Central memory CD8-positive, alpha-beta T cell (primary cell): ENCODE measurements around the gene GNG12.
"Not testable (repeated sequence)": the region's sequence is repeated elsewhere in the genome, so short reads cannot be mapped to it uniquely, and the experiment has no call there.

Source experiments
- ATAC-seq: fragments of 150-1000 bp; cut with Tn5 transposase; replicated peaks from 2 replicates; pipeline ENCODE4 v1.10.0; 2022; ENCODE audit warnings: mild to moderate bottlenecking, moderate FRiP score, moderate number of reproducible peaks; ENCODE audit not compliant: poor library complexity, severe bottlenecking; ENCODE audit errors: extremely low read depth
- DNase-seq, 2 donors: peaks; one replicate each; pipeline ENCODE4 v3.0.0; 2021; ENCODE audit warnings: low spot score in 2 of 2
- H3K27ac Mint-ChIP-seq: one replicate; pipeline ENCODE4 v1.8.0; 2022; ENCODE audit warnings: low read depth, mild to moderate bottlenecking, moderate library complexity, mixed read lengths
- H3K27me3 Mint-ChIP-seq: one replicate; pipeline ENCODE4 v1.8.0; 2022; ENCODE audit warnings: mixed read lengths
- H3K36me3 Mint-ChIP-seq: one replicate; pipeline ENCODE4 v1.8.0; 2022; ENCODE audit warnings: mild to moderate bottlenecking, moderate library complexity, mixed read lengths; ENCODE audit not compliant: insufficient read depth
- H3K4me1 Mint-ChIP-seq: one replicate; pipeline ENCODE4 v1.8.0; 2022; ENCODE audit warnings: mixed read lengths
- H3K4me3 Mint-ChIP-seq: one replicate; pipeline ENCODE4 v1.8.0; 2022; ENCODE audit warnings: mild to moderate bottlenecking, moderate library complexity, mixed read lengths
- H3K9me3 Mint-ChIP-seq: one replicate; pipeline ENCODE4 v1.8.0; 2022; ENCODE audit warnings: mixed read lengths

Gene GNG12

GRCh38 chr1:67738401-67738800 lies 94.9 kb downstream of the GNG12 start:
- no peaks in the 10 kb centered on the region for H3K9me3 Mint-ChIP-seq
- DNase-seq (no peak), ATAC-seq (no peak)
- peaks cover 12% of the 10 kb centered on the region for H3K4me1 Mint-ChIP-seq
- H3K4me3 Mint-ChIP-seq = no peak overlapping the region
- H3K36me3 Mint-ChIP-seq = no peaks in the 10 kb centered on the region
- H3K27ac Mint-ChIP-seq = no peak overlapping the region
- H3K27me3 Mint-ChIP-seq = no peaks in the 10 kb centered on the region

GRCh38 chr1:67737875-67738274 lies 95.4 kb downstream of the GNG12 start:
- Mint-ChIP-seq H3K4me1 (peaks cover 12% of the 10 kb centered on the region), H3K36me3 (no peaks in the 10 kb centered on the region), H3K27ac (no peak overlapping the region), H3K4me3 (no peak overlapping the region), H3K27me3 (no peaks in the 10 kb centered on the region), H3K9me3 (no peaks in the 10 kb centered on the region)
- ATAC-seq (no peak), DNase-seq (no peak)

- no peak overlapping the region for H3K4me3 Mint-ChIP-seq
- H3K9me3 Mint-ChIP-seq = no peaks in the 10 kb centered on the region
- no peak overlapping the region for H3K27ac Mint-ChIP-seq
- ATAC-seq = no peak
- no peaks in the 10 kb centered on the region for H3K36me3 Mint-ChIP-seq
- no peak for DNase-seq
- H3K4me1 Mint-ChIP-seq = peaks cover 12% of the 10 kb centered on the region
- no peaks in the 10 kb centered on the region for H3K27me3 Mint-ChIP-seq
Observed at GRCh38 chr1:67736750-67737149, 96.5 kb downstream of the GNG12 start.

GRCh38 chr1:67735806-67736627 lies 97.2 kb downstream of the GNG12 start:
- Mint-ChIP-seq H3K9me3 (no peaks in the 10 kb centered on the region), H3K27ac (peak overlapping the region; percentile 76), H3K4me1 (peaks cover 12% of the 10 kb centered on the region), H3K27me3 (no peaks in the 10 kb centered on the region), H3K36me3 (no peaks in the 10 kb centered on the region), H3K4me3 (peak overlapping the region; percentile 69)
- ATAC-seq (peak; percentile 77), DNase-seq (no peak)

GRCh38 chr1:67735206-67735605 lies 98.1 kb downstream of the GNG12 start:
- no peak for ATAC-seq
- no peak overlapping the region for H3K4me3 Mint-ChIP-seq
- H3K27ac Mint-ChIP-seq = no peak overlapping the region
- peaks cover 12% of the 10 kb centered on the region for H3K4me1 Mint-ChIP-seq
- no peaks in the 10 kb centered on the region for H3K36me3 Mint-ChIP-seq
- DNase-seq = no peak
- H3K27me3 Mint-ChIP-seq = no peaks in the 10 kb centered on the region
- H3K9me3 Mint-ChIP-seq = no peaks in the 10 kb centered on the region

- Mint-ChIP-seq H3K36me3 (no peaks in the 10 kb centered on the region), H3K9me3 (no peaks in the 10 kb centered on the region), H3K4me3 (no peak overlapping the region), H3K4me1 (peaks cover 12% of the 10 kb centered on the region), H3K27me3 (no peaks in the 10 kb centered on the region), H3K27ac (no peak overlapping the region)
- no peak for DNase-seq
- no peak for ATAC-seq
Observed at GRCh38 chr1:67734323-67734690, 99.0 kb downstream of the GNG12 start.

- H3K4me3 Mint-ChIP-seq = no peak overlapping the region
- DNase-seq = no peak
- no peak for ATAC-seq
- no peaks in the 10 kb centered on the region for H3K36me3 Mint-ChIP-seq
- H3K27me3 Mint-ChIP-seq = no peaks in the 10 kb centered on the region
- no peaks in the 10 kb centered on the region for H3K9me3 Mint-ChIP-seq
- peaks cover 12% of the 10 kb centered on the region for H3K4me1 Mint-ChIP-seq
- no peak overlapping the region for H3K27ac Mint-ChIP-seq
Observed at GRCh38 chr1:67733681-67734322, 99.5 kb downstream of the GNG12 start.

GRCh38 chr1:67732750-67733151 lies 100.5 kb downstream of the GNG12 start:
- H3K4me3 Mint-ChIP-seq = no peak overlapping the region
- no peaks in the 10 kb centered on the region for H3K36me3 Mint-ChIP-seq
- ATAC-seq = no peak
- no peaks in the 10 kb centered on the region for H3K27me3 Mint-ChIP-seq
- no peak for DNase-seq
- H3K4me1 Mint-ChIP-seq = peaks cover 12% of the 10 kb centered on the region
- H3K9me3 Mint-ChIP-seq = no peaks in the 10 kb centered on the region
- H3K27ac Mint-ChIP-seq = no peak overlapping the region

- Mint-ChIP-seq H3K36me3 (no peaks in the 10 kb centered on the region), H3K4me3 (no peak overlapping the region), H3K4me1 (peaks cover 7% of the 10 kb centered on the region), H3K9me3 (no peaks in the 10 kb centered on the region), H3K27me3 (no peaks in the 10 kb centered on the region), H3K27ac (no peak overlapping the region)
- no peak for DNase-seq
- no peak for ATAC-seq
Observed at GRCh38 chr1:67731322-67731721, 101.9 kb downstream of the GNG12 start.

- not testable (repeated sequence) for DNase-seq, H3K4me1 Mint-ChIP-seq, H3K4me3 Mint-ChIP-seq, H3K36me3 Mint-ChIP-seq, H3K27ac Mint-ChIP-seq, H3K27me3 Mint-ChIP-seq, H3K9me3 Mint-ChIP-seq, ATAC-seq
Observed at GRCh38 chr1:67730312-67730711, 103.0 kb downstream of the GNG12 start.

- ATAC-seq (no peak), DNase-seq (no peak)
- Mint-ChIP-seq H3K4me3 (no peak overlapping the region), H3K4me1 (no peaks in the 10 kb centered on the region), H3K9me3 (no peaks in the 10 kb centered on the region), H3K27ac (no peak overlapping the region), H3K27me3 (no peaks in the 10 kb centered on the region), H3K36me3 (no peaks in the 10 kb centered on the region)
Observed at GRCh38 chr1:67729872-67730271, 103.4 kb downstream of the GNG12 start.

GRCh38 chr1:67726224-67726623 lies 107.0 kb downstream of the GNG12 start:
- Mint-ChIP-seq H3K27me3 (no peaks in the 10 kb centered on the region), H3K4me1 (no peaks in the 10 kb centered on the region), H3K9me3 (no peaks in the 10 kb centered on the region), H3K27ac (no peak overlapping the region), H3K4me3 (no peak overlapping the region), H3K36me3 (no peaks in the 10 kb centered on the region)
- DNase-seq (no peak), ATAC-seq (no peak)

GRCh38 chr1:67724928-67725560 lies 108.2 kb downstream of the GNG12 start:
- ATAC-seq (no peak), DNase-seq (no peak)
- Mint-ChIP-seq H3K4me1 (no peaks in the 10 kb centered on the region), H3K4me3 (no peak overlapping the region), H3K27ac (no peak overlapping the region), H3K9me3 (no peaks in the 10 kb centered on the region), H3K27me3 (no peaks in the 10 kb centered on the region), H3K36me3 (no peaks in the 10 kb centered on the region)
